B cell (primary cell): Measurements from ENCODE around the gene AXIN1. TPM values are rescaled to one million over a fixed set of nuclear protein-coding genes. Genes with fewer than 3 reads are reported as not detected.

Experiments used
- ATAC-seq: fragments of 200-7000 bp; cut with Tn5 transposase; one replicate; pipeline ENCODE4 v1.10.0; 2021; ENCODE audit warnings: low read depth, mild to moderate bottlenecking, moderate number of reproducible peaks, moderate library complexity
- CTCF ChIA-PET: fragments of 350-600 bp; sonication (Branson Sonifier 250); formaldehyde crosslinking; loops from one replicate; lab custom pipeline; 2021; ENCODE audit warnings: antibody characterized with exemption, inconsistent platforms; lab: Charles Lee
- POLR2A ChIA-PET: fragments of 350-600 bp; sonication (Branson Sonifier 250); formaldehyde crosslinking; loops from one replicate; lab custom pipeline; 2021; ENCODE audit warnings: antibody characterized with exemption; lab: Charles Lee
- DNase-seq: peaks from one replicate; pipeline ENCODE4 v3.0.0; 2013
- H2AFZ ChIP-seq: 2 replicates; pipeline ENCODE4 v1.6.1; 2012; ENCODE audit warnings: mild to moderate bottlenecking, low read depth, low read length; ENCODE audit not compliant: insufficient read depth, poor library complexity, severe bottlenecking
- H3K27ac ChIP-seq, 2 donors: 1 replicate in 1 of 2; 2 replicates in 1 of 2; pipeline ENCODE4 v1.5.1; 2012 to 2013; ENCODE audit warnings: low read length in 2 of 2, mild to moderate bottlenecking in 2 of 2, moderate library complexity in 1 of 2
- H3K27me3 ChIP-seq, 4 experiments: fragments of 200-600 bp in 1 of 4; sonication (generic) in 1 of 4; replicated peaks in 1 of 4; 1 replicate in 2 of 4; 2 replicates in 2 of 4; pipeline versions ENCODE4 v1.6.1 to v1.7.0; 2013 to 2016; ENCODE audit warnings: low read length in 3 of 4, mild to moderate bottlenecking in 2 of 4, mixed read lengths in 1 of 4, moderate library complexity in 1 of 4; ENCODE audit not compliant: insufficient read depth in 4 of 4, control insufficient read depth in 3 of 4; ENCODE audit errors: control extremely low read depth in 1 of 4
- H3K36me3 ChIP-seq, 2 experiments: replicated peaks in 1 of 2; 1 replicate in 1 of 2; 2 replicates in 1 of 2; pipeline versions ENCODE4 v1.6.1 to v1.7.1; 2013; ENCODE audit warnings: low read length in 1 of 2; ENCODE audit not compliant: insufficient read depth in 2 of 2, control insufficient read depth in 1 of 2; ENCODE audit errors: control extremely low read depth in 1 of 2, extremely low read depth in 1 of 2
- H3K4me1 ChIP-seq, 2 donors: fragments of 200-600 bp in 1 of 2; sonication (generic) in 1 of 2; 1 replicate in 1 of 2; 2 replicates in 1 of 2; pipeline versions ENCODE4 v1.5.1 to v1.6.1; 2013 to 2017; ENCODE audit warnings: low read length in 2 of 2; ENCODE audit not compliant: control insufficient read depth in 2 of 2, insufficient read depth in 2 of 2
- H3K4me2 ChIP-seq: replicated peaks from 2 replicates; pipeline ENCODE3; 2012; ENCODE audit warnings: mild to moderate bottlenecking, low read depth, low read length; ENCODE audit not compliant: poor library complexity, severe bottlenecking
- H3K4me3 ChIP-seq, 5 experiments: fragments of 200-600 bp in 1 of 5; sonication (generic) in 1 of 5; 1 replicate in 3 of 5; 2 replicates in 2 of 5; pipeline versions ENCODE4 v1.5.1 to v1.7.0; 2011 to 2016; ENCODE audit warnings: low read length in 4 of 5, mild to moderate bottlenecking in 4 of 5, low read depth in 2 of 5, control low read depth in 1 of 5, moderate library complexity in 1 of 5; ENCODE audit not compliant: insufficient read depth in 1 of 5; ENCODE audit errors: control extremely low read depth in 1 of 5, extremely low read depth in 1 of 5
- H3K79me2 ChIP-seq: fragments of 200-600 bp; sonication (generic); one replicate; pipeline ENCODE4 v1.6.0; 2016; ENCODE audit warnings: low read length; ENCODE audit not compliant: control insufficient read depth, insufficient read depth
- H3K9ac ChIP-seq: fragments of 200-600 bp; sonication (generic); 2 replicates; pipeline ENCODE4 v1.6.1; 2017; ENCODE audit warnings: mild to moderate bottlenecking, low read length, moderate library complexity
- H3K9me3 ChIP-seq, 3 donors: one replicate each; pipeline versions ENCODE4 v1.6.1 to v1.7.1; 2013; ENCODE audit warnings: low read length in 2 of 3; ENCODE audit not compliant: control insufficient read depth in 2 of 3, insufficient read depth in 1 of 3; ENCODE audit errors: control extremely low read depth in 1 of 3
- H4K20me1 ChIP-seq: 2 replicates; pipeline ENCODE4 v1.6.0; 2012; ENCODE audit warnings: mild to moderate bottlenecking, low read length; ENCODE audit not compliant: insufficient read depth, control insufficient read depth, poor library complexity, severe bottlenecking
- H3K27ac Mint-ChIP-seq: one replicate; pipeline ENCODE4 v1.8.0; 2021; ENCODE audit warnings: mixed read lengths
- H3K27me3 Mint-ChIP-seq: one replicate; pipeline ENCODE4 v1.8.0; 2021; ENCODE audit warnings: mixed read lengths
- H3K4me1 Mint-ChIP-seq: one replicate; pipeline ENCODE4 v1.8.0; 2021; ENCODE audit warnings: mixed read lengths
- H3K4me3 Mint-ChIP-seq: one replicate; pipeline ENCODE4 v1.8.0; 2021; ENCODE audit warnings: mixed read lengths
- H3K9me3 Mint-ChIP-seq: one replicate; pipeline ENCODE4 v1.8.0; 2022; ENCODE audit warnings: mixed read lengths; ENCODE audit not compliant: insufficient read depth
- EZH2 ChIP-seq: IDR thresholded peaks from 2 replicates; pipeline ENCODE4 v1.6.1; 2012; ENCODE audit warnings: borderline replicate concordance, low read depth, mild to moderate bottlenecking, moderate library complexity, low read length; ENCODE audit not compliant: insufficient read depth, poor library complexity, severe bottlenecking
- WGBS: methylation state at CpG from one replicate; pipeline ENCODE4 v1.1.5; 2013; ENCODE audit warnings: missing lambda C conversion rate; ENCODE audit not compliant: insufficient coverage; 5-methylcytosine and 5-hydroxymethylcytosine counted together
- intact Hi-C: fragments of 100-400 bp; cut with micrococcal nuclease; formaldehyde crosslinking; loops from one replicate; pipeline ENCODE4 v1.10.0; 2022
- polyA plus RNA-seq: library from polyadenylated mRNA; depleted of rRNA; stranded (reverse); fragments of >200 nt; gene quantifications from 2 replicates; pipeline ENCODE4 v1.2.3, GENCODE V29; 2012
- total RNA-seq, 2 donors: library from RNA; stranded (reverse); fragments of 120-200 nt in 1 of 2; gene quantifications; 1 replicate in 1 of 2; 2 replicates in 1 of 2; pipeline versions ENCODE4 v1.2.3 to v1.2.4, GENCODE V29; 2013 to 2022
- TF ChIP-seq, protein P1 (sequence below): fragments of 200-600 bp; IDR thresholded peaks from one replicate; pipeline ENCODE4 v1.8.0; 2022; ENCODE audit warnings: antibody characterized with exemption, mild to moderate bottlenecking

AXIN1 gene
- total and polyA plus RNA-seq, 2 donors (not counting 1 experiment from before 2014, with no cell fraction given) = 39.0 to 40.8 TPM

DNA sequence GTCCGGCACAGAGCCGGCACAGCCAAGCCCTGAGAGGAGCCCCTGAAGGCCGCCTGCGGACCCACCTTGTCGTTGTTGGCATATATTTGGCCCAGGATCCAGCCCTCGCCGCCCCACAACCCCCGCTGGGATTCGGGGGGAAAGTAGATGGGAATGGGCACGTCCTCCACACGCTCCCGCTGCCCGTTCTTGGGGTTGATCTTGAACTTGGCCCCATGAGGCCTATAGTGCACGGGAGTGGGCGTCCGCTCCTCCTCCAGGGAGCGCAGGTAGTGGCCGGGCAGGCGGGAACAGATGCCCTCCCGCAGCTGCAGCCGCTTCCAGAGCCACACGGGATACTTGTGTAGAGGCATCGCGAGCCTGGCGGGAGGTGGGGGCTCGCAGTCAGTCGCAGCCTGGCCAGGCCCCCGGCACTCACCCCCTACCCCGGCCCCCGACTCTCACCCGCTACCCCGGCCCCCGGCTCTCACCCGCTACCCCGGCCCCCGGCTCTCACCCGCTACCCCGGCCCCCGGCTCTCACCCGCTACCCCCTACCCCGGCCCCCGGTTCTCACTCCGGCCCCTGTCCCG lies 17.4 kb upstream of the AXIN1 start:
- TF ChIP-seq, protein P1, sequence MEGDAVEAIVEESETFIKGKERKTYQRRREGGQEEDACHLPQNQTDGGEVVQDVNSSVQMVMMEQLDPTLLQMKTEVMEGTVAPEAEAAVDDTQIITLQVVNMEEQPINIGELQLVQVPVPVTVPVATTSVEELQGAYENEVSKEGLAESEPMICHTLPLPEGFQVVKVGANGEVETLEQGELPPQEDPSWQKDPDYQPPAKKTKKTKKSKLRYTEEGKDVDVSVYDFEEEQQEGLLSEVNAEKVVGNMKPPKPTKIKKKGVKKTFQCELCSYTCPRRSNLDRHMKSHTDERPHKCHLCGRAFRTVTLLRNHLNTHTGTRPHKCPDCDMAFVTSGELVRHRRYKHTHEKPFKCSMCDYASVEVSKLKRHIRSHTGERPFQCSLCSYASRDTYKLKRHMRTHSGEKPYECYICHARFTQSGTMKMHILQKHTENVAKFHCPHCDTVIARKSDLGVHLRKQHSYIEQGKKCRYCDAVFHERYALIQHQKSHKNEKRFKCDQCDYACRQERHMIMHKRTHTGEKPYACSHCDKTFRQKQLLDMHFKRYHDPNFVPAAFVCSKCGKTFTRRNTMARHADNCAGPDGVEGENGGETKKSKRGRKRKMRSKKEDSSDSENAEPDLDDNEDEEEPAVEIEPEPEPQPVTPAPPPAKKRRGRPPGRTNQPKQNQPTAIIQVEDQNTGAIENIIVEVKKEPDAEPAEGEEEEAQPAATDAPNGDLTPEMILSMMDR = no peak
- no peak for TF ChIP-seq EZH2
- Mint-ChIP-seq H3K9me3 (no peaks in the 10 kb centered on the region), H3K27ac (no peak overlapping the region), H3K27me3 (no peaks in the 10 kb centered on the region), H3K4me1 (peaks cover 17% of the 10 kb centered on the region), H3K4me3 (peak overlapping the region; percentile 54)
- Histone ChIP-seq H3K9ac (peak overlapping the region; percentile 35), H4K20me1 (no peaks in the 10 kb centered on the region), H3K79me2 (no peaks in the 10 kb centered on the region), H3K4me1 (peaks cover 6 to 18% of the 10 kb centered on the region in 2 donors), H3K36me3 (peaks cover 0 to 47% of the 10 kb centered on the region in 2 experiments), H3K4me2 (peak overlapping the region; percentile 64), H2AFZ (no peak overlapping the region), H3K9me3 (no peaks in the 10 kb centered on the region), H3K27ac (no peak overlapping the region), H3K4me3 (peak overlapping the region in 3 of 5 experiments; percentile 31 to 47 (median 35)), H3K27me3 (no peaks in the 10 kb centered on the region)
- ChIA-PET POLR2A (interaction anchor here (0.6 to 1.2 kb wide), 5 partner anchors 16 to 55 kb away, joined by 3 to 7 read pairs (median 3); partner anchors contain the start of genes AXIN1, DECR2 and RAB11FIP3), CTCF (interaction anchor here (0.6 to 1.7 kb wide), 5 partner anchors 11 to 304 kb away, joined by 3 to 8 read pairs (median 3); partner anchors contain the start of gene DECR2)
- intact Hi-C loops = loop anchor here (1.0 kb wide), 4 partner anchors 11 to 141 kb away; partner anchors contain the start of genes DECR2, LUC7L and PGAP6
- no peak for DNase-seq
- WGBS = 65% methylated on average over 27 of the region's 44 CpGs
- ATAC-seq = no peak

DNA sequence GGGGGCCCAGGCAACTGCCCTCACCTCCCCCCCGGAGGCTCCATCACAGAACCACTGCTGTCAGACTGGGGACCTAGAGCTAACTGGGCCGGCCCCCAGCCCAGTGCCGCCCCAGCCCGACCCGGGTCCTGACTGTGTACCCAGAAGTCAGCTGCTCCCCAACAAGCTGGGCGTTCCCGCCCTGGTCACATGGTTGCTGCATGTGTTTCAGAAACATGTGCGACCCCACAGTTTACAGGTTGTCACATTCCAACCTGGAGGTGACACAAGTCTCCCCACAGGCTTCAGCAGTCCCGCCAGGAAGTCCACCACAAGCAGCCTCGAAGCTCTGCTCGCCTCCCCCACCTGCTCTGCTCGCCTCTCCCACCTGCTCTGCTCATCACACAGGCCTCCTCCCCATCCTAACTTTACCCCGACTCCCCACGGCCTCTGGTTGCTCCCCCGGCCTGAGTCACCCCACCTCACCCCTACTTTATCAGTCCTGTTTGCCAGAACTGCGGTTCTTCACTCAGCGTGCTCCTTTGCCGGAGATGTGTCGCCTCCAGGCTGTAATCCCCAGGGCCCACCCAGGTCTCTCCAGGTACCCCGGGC lies 16.8 kb upstream of the AXIN1 start:
- CTCF ChIA-PET = no interaction called here
- no peaks in the 10 kb centered on the region for H3K27me3 Mint-ChIP-seq
- Histone ChIP-seq H3K27me3 (peaks cover 0 to 3% (median 0%) of the 10 kb centered on the region in 4 experiments), H3K4me3 (no peak overlapping the region), H2AFZ (no peak overlapping the region), H3K4me2 (peak overlapping the region; percentile 22), H3K79me2 (no peaks in the 10 kb centered on the region), H3K4me1 (peaks cover 6 to 18% of the 10 kb centered on the region in 2 donors), H3K9ac (no peak overlapping the region), H4K20me1 (no peaks in the 10 kb centered on the region), H3K36me3 (peaks cover 0 to 42% of the 10 kb centered on the region in 2 experiments), H3K9me3 (no peaks in the 10 kb centered on the region), H3K27ac (no peak overlapping the region)
- POLR2A ChIA-PET = interaction anchor here (1.2 kb wide), 1 partner anchor 56 kb away, joined by 3 read pairs; the partner anchor contains the start of gene RAB11FIP3
- ATAC-seq (no peak), DNase-seq (no peak)
- intact Hi-C loops = no loop called here
- no peak for TF ChIP-seq EZH2
- TF ChIP-seq, protein P1 = no peak
- H3K9me3 Mint-ChIP-seq = no peaks in the 10 kb centered on the region
- H3K4me3 Mint-ChIP-seq = peak overlapping the region; percentile 54
- H3K27ac Mint-ChIP-seq = peak overlapping the region; percentile 37
- peaks cover 17% of the 10 kb centered on the region for H3K4me1 Mint-ChIP-seq
- 92% methylated on average over 20 of the region's 20 CpGs for WGBS
